HG03354 (cell line): ENCODE measurements around the gene PGBD1.

ENCODE experiments used
- ATAC-seq: cut with Tn5 transposase; IDR thresholded peaks from one replicate; pipeline ENCODE4 v1.9.1; 2021; ENCODE audit warnings: mild to moderate bottlenecking; ENCODE audit not compliant: unreplicated experiment, poor library complexity, severe bottlenecking

Gene PGBD1

GRCh38 chr6:28281288-28282064 lies at the start of gene PGBD1:
PGBD1 (plus strand) TSS chr6:28281572; CDS start chr6:28283814, 2,242 bp downstream.
- peak; percentile 86 for ATAC-seq

- no peak for ATAC-seq
Measured at GRCh38 chr6:28232785-28233184, 48.6 kb upstream of the PGBD1 start.

DNA sequence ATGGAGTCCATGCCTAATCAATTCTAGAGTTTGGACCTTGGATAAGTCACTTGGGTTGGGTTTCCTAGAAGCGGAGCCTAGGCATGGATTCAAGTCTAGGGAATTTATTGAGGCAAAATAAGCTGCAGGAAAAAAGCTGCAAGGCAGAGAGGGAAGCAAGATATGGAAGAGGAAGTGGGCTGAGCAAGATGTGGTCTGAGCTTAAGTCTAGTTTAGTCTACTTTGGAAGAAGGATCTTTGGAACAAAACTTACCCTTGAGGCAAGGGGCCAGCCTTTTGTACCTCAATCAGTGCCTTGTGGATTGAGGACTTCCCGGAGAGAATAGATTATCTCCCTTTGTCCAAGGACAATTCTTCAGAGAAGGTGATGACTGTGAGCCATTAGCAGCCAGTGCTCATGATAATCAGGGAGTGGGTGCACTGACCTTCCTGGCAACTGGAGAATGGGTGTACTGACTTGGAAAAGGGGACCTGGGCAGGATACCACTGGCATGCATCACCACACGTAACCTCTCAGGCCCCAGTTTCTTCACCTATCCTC lies 45.4 kb upstream of the PGBD1 start:
- ATAC-seq, result no peak

GRCh38 chr6:28239636-28240035 lies 41.7 kb upstream of the PGBD1 start:
- ATAC-seq, result peak; percentile 70

DNA sequence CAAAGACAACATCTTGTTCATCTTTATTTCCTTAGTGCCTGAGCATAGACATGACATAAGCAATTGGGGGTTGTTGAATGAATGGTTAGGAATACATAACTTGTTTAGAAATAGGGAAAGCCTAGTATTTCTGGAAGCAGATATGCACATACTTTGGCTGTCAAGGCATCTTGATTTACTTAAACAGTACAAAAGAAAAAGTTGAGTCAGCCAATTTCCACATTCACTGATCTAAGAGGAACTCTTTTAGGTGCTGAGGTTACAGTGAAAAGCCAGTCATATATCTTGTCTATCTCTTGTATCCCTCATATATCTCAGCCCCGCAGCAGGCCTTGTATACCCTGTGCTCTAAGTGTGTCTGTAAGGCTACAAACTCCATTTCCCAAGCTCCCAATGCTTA lies 40.9 kb upstream of the PGBD1 start:
- ATAC-seq, result no peak

DNA sequence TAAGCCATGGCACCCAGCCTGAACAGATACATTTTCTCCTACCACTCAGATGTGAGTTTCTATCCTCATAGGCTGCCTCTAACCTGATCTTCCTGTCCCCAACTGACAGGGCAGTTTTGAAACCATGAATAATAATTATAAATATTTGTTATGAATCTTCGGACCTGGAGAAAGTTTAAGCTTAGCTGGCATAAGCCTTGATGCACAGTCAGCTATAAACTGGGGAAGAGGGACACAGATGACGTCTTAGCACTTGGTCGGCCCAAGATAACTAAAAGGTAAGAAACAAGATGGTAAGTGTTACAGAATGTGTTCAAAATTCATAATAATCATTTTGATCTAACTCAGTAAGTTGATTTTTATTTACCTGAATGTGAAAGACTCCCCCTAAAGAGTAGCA lies 37.4 kb upstream of the PGBD1 start:
- ATAC-seq, result no peak

- ATAC-seq, result no peak
Measured at GRCh38 chr6:28245206-28245941, 36.0 kb upstream of the PGBD1 start.

DNA sequence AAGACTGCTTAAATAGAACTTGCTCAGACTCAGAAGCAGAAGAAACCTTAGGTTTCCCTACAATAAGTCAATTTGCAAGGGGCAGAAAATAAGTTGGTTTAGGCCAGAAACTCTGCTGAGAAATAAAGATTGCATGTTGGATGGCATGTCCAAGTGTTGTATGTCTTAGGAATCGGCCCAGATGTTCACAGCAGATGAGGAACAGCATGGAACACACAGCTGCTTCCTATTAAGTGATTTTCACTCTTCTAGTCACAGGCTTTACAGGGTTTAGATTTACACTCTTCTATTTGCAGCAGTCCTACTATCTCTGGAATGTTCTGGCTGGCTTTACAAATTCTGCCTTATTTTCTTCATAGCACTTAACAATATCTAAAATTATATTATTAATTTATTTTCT lies 32.5 kb upstream of the PGBD1 start:
- ATAC-seq, result no peak

GRCh38 chr6:28250747-28251146 lies 30.6 kb upstream of the PGBD1 start:
- ATAC-seq, result no peak

DNA sequence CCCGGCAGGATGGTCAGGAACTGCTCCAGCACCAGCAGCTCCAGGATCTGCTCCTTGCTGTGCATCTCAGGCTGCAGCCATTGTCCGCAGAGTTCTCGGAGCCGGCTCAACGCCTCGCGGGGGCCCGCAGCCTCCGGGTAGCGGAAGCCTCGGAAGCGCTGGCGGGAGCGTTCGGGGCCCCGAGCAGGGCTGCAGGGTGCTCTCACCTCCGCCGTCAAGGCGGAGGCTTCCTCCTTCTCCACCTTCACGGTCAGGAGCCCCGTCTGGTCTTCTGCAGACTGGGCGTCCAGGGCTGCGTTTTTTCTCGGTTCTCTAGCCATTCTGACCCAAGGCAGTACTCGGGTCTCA lies 29.7 kb upstream of the PGBD1 start:
- ATAC-seq, result peak; percentile 64

GRCh38 chr6:28252009-28252975 lies 29.1 kb upstream of the PGBD1 start, which contains the start of gene ZKSCAN4:
ZKSCAN4 (minus strand) TSS chr6:28252269; CDS start chr6:28251980, 289 bp downstream.
- peak; percentile 77 for ATAC-seq

GRCh38 chr6:28254121-28254519 lies 27.3 kb upstream of the PGBD1 start:
- no peak for ATAC-seq

- ATAC-seq, result no peak
Measured at GRCh38 chr6:28257042-28257441, 24.3 kb upstream of the PGBD1 start.

DNA sequence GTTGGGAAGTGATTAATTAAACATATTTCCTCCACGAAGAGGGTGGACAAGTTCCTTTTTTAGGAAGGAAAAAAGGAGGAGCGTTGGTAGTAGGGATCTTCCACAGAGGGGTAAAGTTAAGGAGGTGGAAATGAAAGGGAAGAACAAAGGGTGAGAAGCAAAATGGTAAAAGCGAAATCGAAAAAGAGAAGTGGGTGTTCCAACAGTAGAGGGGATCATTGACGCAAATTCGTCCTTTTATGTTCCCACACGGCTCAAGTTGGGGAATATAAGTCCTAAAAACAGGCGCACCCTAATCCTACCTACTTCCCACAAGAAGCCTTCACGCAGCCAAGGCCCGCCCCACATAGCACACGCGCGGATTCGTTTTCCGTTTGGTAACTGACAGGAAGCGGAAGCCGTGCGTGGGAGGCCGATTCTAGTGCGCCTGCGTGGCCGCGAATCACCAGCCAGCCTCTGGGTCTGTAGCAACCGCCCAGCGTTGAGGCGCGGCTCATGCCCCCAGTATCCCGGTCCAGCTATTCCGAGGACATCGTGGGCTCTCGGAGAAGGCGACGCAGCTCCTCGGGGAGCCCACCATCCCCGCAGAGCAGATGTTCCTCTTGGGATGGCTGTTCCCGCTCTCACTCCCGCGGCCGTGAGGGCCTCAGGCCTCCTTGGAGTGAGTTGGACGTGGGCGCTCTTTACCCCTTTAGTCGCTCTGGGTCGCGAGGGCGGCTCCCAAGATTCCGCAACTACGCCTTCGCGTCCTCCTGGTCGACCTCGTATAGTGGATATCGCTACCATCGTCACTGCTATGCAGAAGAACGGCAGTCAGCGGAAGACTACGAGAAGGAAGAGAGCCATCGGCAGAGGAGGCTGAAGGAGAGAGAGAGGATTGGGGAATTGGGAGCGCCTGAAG lies 22.2 kb upstream of the PGBD1 start, which contains the start of gene NKAPL:
Gene NKAPL, plus strand, starts transcription at position 421 of the 901 bp plus-strand sequence. Its CDS starts 75 bp downstream, at position 496.
- no peak for ATAC-seq

DNA sequence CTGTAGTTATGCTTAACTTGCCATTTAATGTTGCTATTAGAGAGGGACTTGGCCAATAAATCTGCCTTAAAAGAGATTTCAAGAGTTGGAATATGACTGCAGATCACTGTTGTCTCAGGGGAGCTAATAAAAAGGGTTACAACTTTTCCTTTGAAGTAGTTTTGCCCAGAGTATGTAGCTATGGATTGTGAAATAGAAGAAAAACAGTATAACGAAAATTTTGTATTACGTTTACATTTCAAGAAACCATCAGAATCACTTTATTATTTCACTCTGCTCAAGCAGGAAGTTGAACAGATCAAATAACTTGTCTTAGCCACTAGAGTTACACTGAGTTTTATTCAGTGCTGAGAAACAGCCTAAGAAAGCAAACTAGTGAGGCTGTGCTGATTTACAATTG lies 17.4 kb upstream of the PGBD1 start:
- no peak for ATAC-seq

- ATAC-seq, result no peak
Measured at GRCh38 chr6:28264834-28265401, 16.5 kb upstream of the PGBD1 start.

GRCh38 chr6:28266563-28266961 lies 14.8 kb upstream of the PGBD1 start:
- no peak for ATAC-seq

DNA sequence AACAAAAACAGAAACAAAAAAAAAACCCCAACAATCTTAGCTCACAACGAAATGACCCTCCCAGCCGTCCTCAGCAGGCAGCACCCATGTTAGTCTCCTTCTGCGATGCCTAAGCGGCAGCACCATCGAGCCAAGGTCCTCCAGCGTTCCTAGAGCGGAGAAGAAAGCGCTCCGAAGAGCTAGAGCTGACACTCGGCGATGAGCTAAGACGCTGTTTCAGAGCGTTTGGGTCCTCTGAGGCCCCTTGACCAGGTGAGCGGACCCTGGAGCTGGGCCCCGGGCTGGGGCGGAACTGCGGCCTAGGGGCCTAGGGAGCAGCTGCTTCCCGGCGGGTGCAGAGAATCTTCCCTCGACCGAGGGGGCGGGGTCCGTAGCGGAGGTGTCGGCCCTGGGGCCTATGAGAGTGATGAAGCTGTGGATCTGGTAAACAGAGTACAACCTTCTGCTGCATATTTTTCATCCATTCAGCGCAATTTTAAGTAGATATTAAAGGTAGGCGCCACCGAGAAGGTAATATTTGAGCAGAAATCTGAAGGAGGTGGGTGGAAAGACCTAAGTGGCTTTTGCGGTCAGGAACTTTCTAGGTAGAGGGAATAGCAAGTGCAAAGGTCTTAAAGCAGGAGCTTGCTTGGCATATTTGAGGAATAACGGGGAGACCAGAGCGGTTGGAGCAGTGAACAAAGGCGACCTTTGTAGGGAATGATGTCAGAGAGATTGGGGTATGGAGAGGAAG lies 14.2 kb upstream of the PGBD1 start, which contains the start of gene ZSCAN26:
Gene ZSCAN26, plus strand, starts transcription at position 182 of the 733 bp plus-strand sequence. CDS start 4,777 bp downstream, outside the sequence.
- peak; percentile 90 for ATAC-seq
